HepG2 (cell line): ENCODE measurements around the gene CSK. TPM values are rescaled to one million over a fixed set of nuclear protein-coding genes. Genes with fewer than 3 reads are reported as not detected.
A peak's percentile ranks its signal among the peaks of the same experiment; 100 is the strongest.

ENCODE experiments used
- HNRNPLL ChIP-seq: fragments of 200-400 bp; formaldehyde crosslinking; IDR thresholded peaks from 2 replicates; pipeline ENCODE4 v1.6.1; 2017; ENCODE audit warnings: mild to moderate bottlenecking, low read depth, low read length; ENCODE audit not compliant: poor library complexity, severe bottlenecking
- KDM3A ChIP-seq: IDR thresholded peaks from 2 replicates; pipeline ENCODE4 v1.6.1; 2018; ENCODE audit warnings: low read depth, missing compliant biosample characterization
- MED1 ChIP-seq: sonication (generic); formaldehyde crosslinking; IDR thresholded peaks from 2 replicates; pipeline ENCODE4 v1.4.0; 2020; ENCODE audit warnings: missing genetic modification reagents
- MXD4 ChIP-seq: IDR thresholded peaks from 2 replicates; pipeline ENCODE4 v1.6.1; 2016; ENCODE audit warnings: mild to moderate bottlenecking, missing biosample characterization, missing genetic modification reagents
- NRL ChIP-seq: sonication (generic); formaldehyde crosslinking; IDR thresholded peaks from 2 replicates; pipeline ENCODE4 v1.5.0; 2020; ENCODE audit warnings: missing genetic modification reagents, mild to moderate bottlenecking, moderate library complexity, borderline replicate concordance
- SALL1 ChIP-seq: sonication (generic); formaldehyde crosslinking; IDR thresholded peaks from 2 replicates; pipeline ENCODE4 v1.8.0; 2022; ENCODE audit warnings: mild to moderate bottlenecking, missing genetic modification reagents
- SNAPC2 ChIP-seq: sonication (generic); formaldehyde crosslinking; IDR thresholded peaks from 2 replicates; pipeline ENCODE4 v1.8.1; 2022; ENCODE audit warnings: mild to moderate bottlenecking, missing genetic modification reagents
- STAG1 ChIP-seq: sonication (generic); formaldehyde crosslinking; IDR thresholded peaks from 2 replicates; pipeline ENCODE4 v1.4.0; 2020; ENCODE audit warnings: missing genetic modification reagents
- ZMAT3 ChIP-seq: sonication (generic); formaldehyde crosslinking; conservative IDR thresholded peaks from 2 replicates; pipeline ENCODE4 v1.7.0; 2021; ENCODE audit warnings: missing genetic modification reagents
- ZMYM4 ChIP-seq: sonication (generic); formaldehyde crosslinking; IDR thresholded peaks from 2 replicates; pipeline ENCODE4 v1.8.1; 2023; ENCODE audit warnings: mild to moderate bottlenecking, missing genetic modification reagents
- ZNF343 ChIP-seq: sonication (generic); formaldehyde crosslinking; IDR thresholded peaks from 2 replicates; pipeline ENCODE4 v1.4.0; 2020; ENCODE audit warnings: mild to moderate bottlenecking, missing genetic modification reagents
- ZNF350 ChIP-seq: sonication (generic); formaldehyde crosslinking; IDR thresholded peaks from 2 replicates; pipeline ENCODE4 v1.4.0; 2020; ENCODE audit warnings: mild to moderate bottlenecking, low read depth, missing genetic modification reagents, borderline replicate concordance
- ZNF564 ChIP-seq: sonication (generic); formaldehyde crosslinking; IDR thresholded peaks from 2 replicates; pipeline ENCODE4 v1.8.1; 2023; ENCODE audit warnings: mild to moderate bottlenecking, missing genetic modification reagents
- ZNF782 ChIP-seq: sonication (generic); formaldehyde crosslinking; IDR thresholded peaks from 2 replicates; pipeline ENCODE4 v1.4.0; 2020; ENCODE audit warnings: missing genetic modification reagents, mild to moderate bottlenecking, borderline replicate concordance
- polyA plus RNA-seq, 8 experiments: library from polyadenylated mRNA; depleted of rRNA in 3 of 8; stranded (reverse) in 7 of 8; unstranded in 1 of 8; fragments of >200 nt; fragmentation: Illumina TruSeq in 4 of 8; extraction: Trizol in 4 of 8; gene quantifications; 2 replicates each; pipeline versions ENCODE4 v1.2.1 to v1.2.3, GENCODE V29; 2011 to 2016; ENCODE audit warnings: low read depth in 4 of 8, missing spikeins in 1 of 8, mixed read lengths in 1 of 8; ENCODE audit not compliant: insufficient read depth in 1 of 8
- total RNA-seq, 5 experiments: library from RNA; depleted of rRNA; stranded (reverse); fragments of >200 nt; fragmentation: Illumina TruSeq; extraction: Trizol; gene quantifications; 2 replicates each; pipeline ENCODE4 v1.2.3, GENCODE V29; 2016; ENCODE audit warnings: low read depth in 1 of 5
- TF ChIP-seq, protein P1 (sequence below): sonication (generic); formaldehyde crosslinking; IDR thresholded peaks from 2 replicates; pipeline ENCODE4 v1.4.0; 2020; ENCODE audit warnings: missing genetic modification reagents
- TF ChIP-seq, protein P2 (sequence below): sonication (generic); formaldehyde crosslinking; IDR thresholded peaks from 2 replicates; pipeline ENCODE4 v1.5.1; 2020; ENCODE audit warnings: mild to moderate bottlenecking, missing genetic modification reagents, borderline replicate concordance

Gene CSK
- total and polyA plus RNA-seq, 2 of the 13 experiments (the other 11 are each of a cell fraction or from before 2014, with no cell fraction given), result 12.5 to 21.3 TPM

DNA sequence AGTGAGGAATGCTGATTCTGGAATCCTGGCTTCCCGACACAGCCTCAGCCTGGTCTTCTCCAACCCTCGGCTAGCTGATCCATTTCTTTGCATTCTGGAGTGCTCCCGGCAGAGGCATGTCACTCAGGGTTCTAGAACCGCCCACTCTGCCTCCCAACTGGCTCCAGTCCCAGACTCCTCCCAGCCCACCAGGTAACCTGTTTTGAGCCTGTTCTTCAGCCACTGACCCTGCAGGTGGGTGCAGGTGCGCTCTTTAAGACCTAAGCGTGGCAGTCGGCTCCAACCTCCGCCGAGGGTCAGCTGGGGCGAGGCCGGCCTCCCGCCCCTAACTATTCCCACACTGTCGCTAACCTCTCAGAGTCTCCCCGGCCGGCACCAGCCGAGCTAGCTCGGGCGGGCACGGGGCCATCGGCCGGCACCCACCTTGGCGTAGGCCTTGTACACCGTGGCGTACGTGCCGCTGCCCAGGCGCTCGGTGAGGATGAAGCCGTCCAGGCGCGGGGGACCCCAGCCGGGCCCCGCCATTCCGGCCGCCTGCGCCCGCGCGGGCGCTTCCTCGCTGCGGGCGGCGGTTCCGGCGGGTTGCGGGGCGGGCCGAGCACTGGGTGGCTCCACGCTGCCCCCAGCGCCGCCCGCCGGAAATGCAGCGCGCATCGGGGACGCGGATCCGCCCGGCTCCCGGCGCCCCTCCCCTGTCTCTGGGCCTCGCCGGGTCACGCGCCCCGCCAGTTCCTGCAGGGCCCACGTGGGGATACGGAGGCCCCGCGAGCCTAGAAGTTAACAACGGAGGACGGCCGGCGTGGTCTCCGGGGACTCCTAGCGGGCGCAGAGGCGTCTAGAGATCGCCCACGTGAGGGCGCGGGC is 60.9 kb downstream of the CSK start, which contains the start of gene ULK3 (continued):
- TF ChIP-seq, protein P1, sequence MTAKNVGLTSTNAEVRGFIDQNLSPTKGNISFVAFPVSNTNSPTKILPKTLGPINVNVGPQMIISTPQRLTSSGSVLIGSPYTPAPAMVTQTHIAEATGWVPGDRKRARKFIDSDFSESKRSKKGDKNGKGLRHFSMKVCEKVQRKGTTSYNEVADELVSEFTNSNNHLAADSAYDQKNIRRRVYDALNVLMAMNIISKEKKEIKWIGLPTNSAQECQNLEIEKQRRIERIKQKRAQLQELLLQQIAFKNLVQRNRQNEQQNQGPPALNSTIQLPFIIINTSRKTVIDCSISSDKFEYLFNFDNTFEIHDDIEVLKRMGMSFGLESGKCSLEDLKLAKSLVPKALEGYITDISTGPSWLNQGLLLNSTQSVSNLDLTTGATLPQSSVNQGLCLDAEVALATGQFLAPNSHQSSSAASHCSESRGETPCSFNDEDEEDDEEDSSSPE (CRISPR knock-in tag), result peak; percentile 47
- 0 out of 2 replicates have a peak, but pooled peaks have one; percentile 37 for TF ChIP-seq SNAPC2
- TF ChIP-seq ZMYM4 (CRISPR knock-in tag), result peak; percentile 26; the same call in 1 of the 2 replicates
- no peak for TF ChIP-seq MED1
- no peak; the same call in 1 of the 2 replicates for TF ChIP-seq ZNF350 (CRISPR knock-in tag)
- TF ChIP-seq, protein P2, sequence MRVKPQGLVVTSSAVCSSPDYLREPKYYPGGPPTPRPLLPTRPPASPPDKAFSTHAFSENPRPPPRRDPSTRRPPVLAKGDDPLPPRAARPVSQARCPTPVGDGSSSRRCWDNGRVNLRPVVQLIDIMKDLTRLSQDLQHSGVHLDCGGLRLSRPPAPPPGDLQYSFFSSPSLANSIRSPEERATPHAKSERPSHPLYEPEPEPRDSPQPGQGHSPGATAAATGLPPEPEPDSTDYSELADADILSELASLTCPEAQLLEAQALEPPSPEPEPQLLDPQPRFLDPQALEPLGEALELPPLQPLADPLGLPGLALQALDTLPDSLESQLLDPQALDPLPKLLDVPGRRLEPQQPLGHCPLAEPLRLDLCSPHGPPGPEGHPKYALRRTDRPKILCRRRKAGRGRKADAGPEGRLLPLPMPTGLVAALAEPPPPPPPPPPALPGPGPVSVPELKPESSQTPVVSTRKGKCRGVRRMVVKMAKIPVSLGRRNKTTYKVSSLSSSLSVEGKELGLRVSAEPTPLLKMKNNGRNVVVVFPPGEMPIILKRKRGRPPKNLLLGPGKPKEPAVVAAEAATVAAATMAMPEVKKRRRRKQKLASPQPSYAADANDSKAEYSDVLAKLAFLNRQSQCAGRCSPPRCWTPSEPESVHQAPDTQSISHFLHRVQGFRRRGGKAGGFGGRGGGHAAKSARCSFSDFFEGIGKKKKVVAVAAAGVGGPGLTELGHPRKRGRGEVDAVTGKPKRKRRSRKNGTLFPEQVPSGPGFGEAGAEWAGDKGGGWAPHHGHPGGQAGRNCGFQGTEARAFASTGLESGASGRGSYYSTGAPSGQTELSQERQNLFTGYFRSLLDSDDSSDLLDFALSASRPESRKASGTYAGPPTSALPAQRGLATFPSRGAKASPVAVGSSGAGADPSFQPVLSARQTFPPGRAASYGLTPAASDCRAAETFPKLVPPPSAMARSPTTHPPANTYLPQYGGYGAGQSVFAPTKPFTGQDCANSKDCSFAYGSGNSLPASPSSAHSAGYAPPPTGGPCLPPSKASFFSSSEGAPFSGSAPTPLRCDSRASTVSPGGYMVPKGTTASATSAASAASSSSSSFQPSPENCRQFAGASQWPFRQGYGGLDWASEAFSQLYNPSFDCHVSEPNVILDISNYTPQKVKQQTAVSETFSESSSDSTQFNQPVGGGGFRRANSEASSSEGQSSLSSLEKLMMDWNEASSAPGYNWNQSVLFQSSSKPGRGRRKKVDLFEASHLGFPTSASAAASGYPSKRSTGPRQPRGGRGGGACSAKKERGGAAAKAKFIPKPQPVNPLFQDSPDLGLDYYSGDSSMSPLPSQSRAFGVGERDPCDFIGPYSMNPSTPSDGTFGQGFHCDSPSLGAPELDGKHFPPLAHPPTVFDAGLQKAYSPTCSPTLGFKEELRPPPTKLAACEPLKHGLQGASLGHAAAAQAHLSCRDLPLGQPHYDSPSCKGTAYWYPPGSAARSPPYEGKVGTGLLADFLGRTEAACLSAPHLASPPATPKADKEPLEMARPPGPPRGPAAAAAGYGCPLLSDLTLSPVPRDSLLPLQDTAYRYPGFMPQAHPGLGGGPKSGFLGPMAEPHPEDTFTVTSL (CRISPR knock-in tag), result no peak
- peak; percentile 55; the same call in 1 of the 2 replicates for TF ChIP-seq MXD4
- TF ChIP-seq STAG1 (CRISPR knock-in tag), result peak; percentile 19; the same call in 1 of the 2 replicates
- peak; percentile 58; the same call in 1 of the 2 replicates for TF ChIP-seq ZNF343 (CRISPR knock-in tag)
- TF ChIP-seq ZNF782 (CRISPR knock-in tag), result peak; percentile 43
- no peak for TF ChIP-seq ZMAT3 (CRISPR knock-in tag)
- TF ChIP-seq KDM3A (CRISPR knock-in tag), result 0 out of 2 replicates have a peak, but pooled peaks have one; percentile 6
- TF ChIP-seq NRL (CRISPR knock-in tag), result 0 out of 2 replicates have a peak, but pooled peaks have one; percentile 17
- TF ChIP-seq SALL1 (CRISPR knock-in tag), result peak; percentile 54; the same call in 1 of the 2 replicates
- peak; percentile 69 for TF ChIP-seq HNRNPLL
- TF ChIP-seq ZNF564 (CRISPR knock-in tag), result peak; percentile 46; the same call in 1 of the 2 replicates
